Gastroesophageal sphincter (tissue), 3 donors: Measurements from ENCODE around the gene SLC8A1.
A peak's percentile ranks its signal among the peaks of the same experiment; 100 is the strongest.

Experiments
- EP300 ChIP-seq: sonication (generic); formaldehyde crosslinking; IDR thresholded peaks from one replicate; pipeline ENCODE4 v1.6.1; 2017; ENCODE audit warnings: antibody characterized with exemption, mild to moderate bottlenecking
- POLR2A ChIP-seq, 2 donors: fragments of 450-650 bp; IDR thresholded peaks; one replicate each; pipeline ENCODE4 v1.6.1; 2017; ENCODE audit warnings: antibody characterized with exemption in 2 of 2, mild to moderate bottlenecking in 2 of 2, moderate library complexity in 1 of 2
- POLR2AphosphoS5 ChIP-seq: sonication (generic); formaldehyde crosslinking; IDR thresholded peaks from one replicate; pipeline ENCODE4 v1.6.1; 2017; ENCODE audit warnings: antibody characterized with exemption
- TF ChIP-seq, protein P1 (sequence below), 4 experiments: fragments of 200-600 bp in 2 of 4; fragments of 450-650 bp in 2 of 4; sonication (generic) in 1 of 4; IDR thresholded peaks; one replicate each; pipeline ENCODE4 v1.5.1; 2017 to 2019; ENCODE audit warnings: antibody characterized with exemption in 4 of 4, mild to moderate bottlenecking in 2 of 4, moderate library complexity in 2 of 4

DNA sequence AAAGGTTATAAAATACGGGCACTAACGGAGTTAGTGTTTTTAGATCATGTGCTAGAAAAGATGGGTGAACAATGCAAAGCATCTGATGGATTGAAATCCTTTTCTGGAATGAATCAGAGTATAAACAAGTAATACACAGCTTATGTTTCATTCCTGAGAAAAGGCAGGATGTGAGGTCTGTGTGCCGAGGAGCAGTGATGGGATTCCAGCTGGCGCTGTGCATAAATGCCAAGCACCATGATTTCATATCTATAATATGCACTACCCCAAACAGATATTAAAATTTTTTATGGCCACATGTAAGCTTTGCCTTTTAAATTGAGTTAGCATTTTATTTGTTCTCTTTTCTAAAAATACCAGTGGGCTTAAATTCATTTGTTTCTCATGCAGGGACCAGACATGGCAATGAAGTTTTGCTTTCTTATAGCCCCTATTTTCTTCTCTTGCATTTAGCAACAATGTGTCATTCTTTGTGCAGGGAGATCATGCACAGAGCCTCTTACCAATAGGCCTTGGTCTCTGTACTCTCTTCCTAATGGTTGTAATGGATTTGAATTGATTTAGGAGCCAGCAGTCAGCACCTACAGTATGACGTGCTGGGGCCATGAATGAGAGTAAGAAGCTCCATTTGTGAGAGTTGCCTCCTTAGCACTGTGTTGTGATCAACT, 323.9 kb downstream of the SLC8A1 start:
- TF ChIP-seq, protein P1, sequence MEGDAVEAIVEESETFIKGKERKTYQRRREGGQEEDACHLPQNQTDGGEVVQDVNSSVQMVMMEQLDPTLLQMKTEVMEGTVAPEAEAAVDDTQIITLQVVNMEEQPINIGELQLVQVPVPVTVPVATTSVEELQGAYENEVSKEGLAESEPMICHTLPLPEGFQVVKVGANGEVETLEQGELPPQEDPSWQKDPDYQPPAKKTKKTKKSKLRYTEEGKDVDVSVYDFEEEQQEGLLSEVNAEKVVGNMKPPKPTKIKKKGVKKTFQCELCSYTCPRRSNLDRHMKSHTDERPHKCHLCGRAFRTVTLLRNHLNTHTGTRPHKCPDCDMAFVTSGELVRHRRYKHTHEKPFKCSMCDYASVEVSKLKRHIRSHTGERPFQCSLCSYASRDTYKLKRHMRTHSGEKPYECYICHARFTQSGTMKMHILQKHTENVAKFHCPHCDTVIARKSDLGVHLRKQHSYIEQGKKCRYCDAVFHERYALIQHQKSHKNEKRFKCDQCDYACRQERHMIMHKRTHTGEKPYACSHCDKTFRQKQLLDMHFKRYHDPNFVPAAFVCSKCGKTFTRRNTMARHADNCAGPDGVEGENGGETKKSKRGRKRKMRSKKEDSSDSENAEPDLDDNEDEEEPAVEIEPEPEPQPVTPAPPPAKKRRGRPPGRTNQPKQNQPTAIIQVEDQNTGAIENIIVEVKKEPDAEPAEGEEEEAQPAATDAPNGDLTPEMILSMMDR (IDR thresholded peaks at IDR 0.05) = no peak
- TF ChIP-seq POLR2AphosphoS5 = peak; percentile 10
- no peak for TF ChIP-seq POLR2A (IDR thresholded peaks at IDR 0.05)
- no peak for TF ChIP-seq EP300
